HG02588 (cell line): Measurements from ENCODE around the gene ATG101.

ENCODE experiments used
- ATAC-seq: cut with Tn5 transposase; IDR thresholded peaks from one replicate; pipeline ENCODE4 v1.9.1; 2021; ENCODE audit warnings: mild to moderate bottlenecking, moderate library complexity; ENCODE audit not compliant: unreplicated experiment

Gene ATG101

DNA sequence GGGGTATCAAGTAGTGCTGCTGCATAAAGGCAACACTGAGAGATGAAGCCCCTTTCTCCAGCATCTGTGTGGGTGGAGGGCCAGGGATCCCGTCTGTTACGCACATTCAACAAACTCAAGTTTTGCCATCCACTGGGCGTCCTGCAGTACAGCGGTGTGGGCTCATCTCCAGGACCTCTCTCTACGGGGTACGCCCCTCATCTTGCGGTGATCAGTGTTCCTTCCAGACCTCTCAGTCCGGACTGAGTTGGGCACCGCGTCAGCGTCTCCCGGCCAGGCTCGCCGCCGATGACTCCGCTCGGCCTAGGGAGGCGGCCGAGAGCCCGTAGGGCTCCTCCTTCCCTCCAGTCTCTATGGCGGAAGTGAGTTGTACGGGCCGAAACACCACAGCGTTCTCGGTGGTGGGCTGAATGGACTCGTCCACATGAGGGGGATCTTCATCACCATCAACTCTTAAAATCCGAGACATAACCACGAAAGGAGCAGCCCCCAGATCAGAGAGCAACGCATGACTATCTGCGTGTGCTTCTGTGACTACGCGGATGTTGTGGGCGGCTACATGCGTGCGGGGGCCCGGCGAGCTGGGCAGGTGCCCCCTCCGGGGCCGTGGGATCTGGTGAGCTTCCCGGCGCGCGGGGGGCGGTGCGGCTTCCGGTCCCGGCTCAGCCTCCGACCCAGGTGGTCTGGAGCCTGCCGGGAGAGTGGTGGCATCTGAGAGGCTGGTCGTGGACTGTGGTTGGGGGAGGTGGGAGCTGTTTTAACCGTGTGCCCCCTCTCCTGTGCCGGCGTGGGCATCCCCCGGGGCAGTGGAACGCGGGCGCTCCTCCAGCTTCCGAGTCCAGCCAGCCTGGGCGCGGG is at the start of gene ATG101:
Gene ATG101, plus strand, starts transcription at position 652 of the 858 bp plus-strand sequence. CDS start 3,673 bp downstream, outside the sequence.
- ATAC-seq = peak; percentile 93

DNA sequence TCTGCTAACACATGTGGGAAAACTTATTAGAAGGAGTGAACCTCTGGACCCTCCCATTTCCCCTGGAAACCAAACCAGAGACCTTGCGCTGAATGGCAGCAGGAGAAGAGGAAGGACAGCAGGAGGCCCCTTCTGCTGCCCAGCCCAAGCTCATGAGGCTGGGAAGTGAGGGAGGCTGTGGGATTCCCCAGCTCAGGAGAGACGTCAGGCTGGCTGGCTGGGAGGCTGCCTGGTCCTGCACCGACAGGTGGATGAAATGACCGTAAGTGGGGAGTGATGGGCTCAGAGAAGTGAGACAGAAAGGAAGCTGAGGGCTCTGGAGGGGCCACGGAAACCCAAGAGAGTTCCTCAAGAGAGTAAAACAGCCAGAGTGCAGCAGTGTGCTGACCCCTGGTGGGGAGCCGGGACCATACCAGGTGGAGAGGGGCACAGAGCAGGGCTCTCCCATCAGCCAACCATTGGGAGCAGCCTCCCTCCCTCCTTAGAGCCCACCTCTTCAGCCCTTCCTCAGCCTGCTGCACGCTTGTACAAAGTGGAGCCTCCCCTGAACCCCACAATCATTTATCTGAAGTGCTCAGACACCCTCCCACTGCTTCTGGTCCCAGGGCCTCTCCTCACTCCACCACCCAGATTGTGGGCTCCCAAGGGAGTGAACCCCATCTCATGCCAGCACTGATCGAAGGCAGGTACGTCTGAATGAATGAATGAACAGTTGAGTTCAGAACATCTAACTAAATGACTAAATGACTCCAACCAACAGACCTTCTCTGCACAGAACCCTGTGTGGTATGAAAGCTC is 49.0 kb upstream of the ATG101 start:
- peak; percentile 36 for ATAC-seq

- no peak for ATAC-seq
Observed at GRCh38 chr12:52022841-52023181, 47.0 kb upstream of the ATG101 start.

DNA sequence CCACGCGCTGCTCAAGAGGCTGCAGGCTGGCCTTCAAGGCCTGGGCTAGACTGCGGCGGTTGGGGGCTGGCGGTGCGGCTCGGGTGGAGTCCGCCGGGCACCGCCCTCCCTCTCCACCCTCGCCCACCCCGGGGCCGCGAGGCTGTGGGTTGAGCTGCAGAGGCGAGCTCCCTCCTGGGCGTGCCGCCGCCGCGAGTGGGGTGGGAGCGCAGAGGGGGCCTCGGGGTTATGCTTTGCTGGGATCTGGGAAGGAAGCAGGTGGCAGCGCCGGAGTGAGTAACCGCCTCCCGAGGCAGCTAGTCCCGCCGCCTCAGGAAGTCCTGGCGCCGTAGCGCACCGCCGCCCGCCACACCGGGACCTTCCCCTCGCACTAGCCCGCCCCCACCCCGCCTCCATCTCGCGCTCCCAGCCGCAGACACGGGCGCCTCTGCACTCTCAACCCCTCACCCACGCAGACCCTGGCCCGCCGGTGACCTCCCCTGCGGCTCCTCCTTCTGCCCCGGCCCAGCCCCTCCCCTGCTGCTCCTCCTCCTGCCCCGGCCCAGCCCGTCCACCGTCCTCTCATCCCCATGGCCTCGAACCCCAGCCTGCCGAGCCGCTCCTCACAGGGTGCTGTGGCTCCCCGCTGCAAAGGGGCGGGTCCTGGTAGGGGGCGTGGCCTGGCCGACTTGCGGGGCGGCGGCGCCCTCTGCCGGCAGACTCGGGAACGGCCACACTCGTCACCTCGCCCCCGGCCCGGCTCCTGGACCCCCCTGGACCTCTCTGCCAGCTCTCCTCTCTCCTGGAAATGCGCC is 46.4 kb upstream of the ATG101 start:
- ATAC-seq = peak; percentile 42

- ATAC-seq = no peak
Observed at GRCh38 chr12:52023976-52024688, 45.6 kb upstream of the ATG101 start.

DNA sequence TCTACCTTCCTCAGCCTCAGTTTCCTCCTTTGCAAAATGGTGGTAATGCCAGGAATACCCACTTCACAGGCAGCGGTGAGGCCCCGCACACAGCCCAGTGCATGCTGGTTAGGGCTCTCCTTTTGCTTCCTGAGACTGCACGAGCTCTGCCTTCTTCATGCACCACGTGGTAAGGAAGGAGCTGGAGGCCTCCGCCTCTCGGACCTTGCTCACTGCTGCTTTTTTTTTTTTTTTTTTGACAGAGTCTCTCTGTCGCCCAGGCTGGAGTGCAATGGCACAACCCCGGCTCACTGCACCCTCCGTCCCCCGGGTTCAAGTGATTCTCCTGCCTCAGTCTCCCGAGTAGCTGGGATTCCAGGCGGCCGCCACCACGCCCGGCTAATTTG is 44.9 kb upstream of the ATG101 start:
- no peak for ATAC-seq

DNA sequence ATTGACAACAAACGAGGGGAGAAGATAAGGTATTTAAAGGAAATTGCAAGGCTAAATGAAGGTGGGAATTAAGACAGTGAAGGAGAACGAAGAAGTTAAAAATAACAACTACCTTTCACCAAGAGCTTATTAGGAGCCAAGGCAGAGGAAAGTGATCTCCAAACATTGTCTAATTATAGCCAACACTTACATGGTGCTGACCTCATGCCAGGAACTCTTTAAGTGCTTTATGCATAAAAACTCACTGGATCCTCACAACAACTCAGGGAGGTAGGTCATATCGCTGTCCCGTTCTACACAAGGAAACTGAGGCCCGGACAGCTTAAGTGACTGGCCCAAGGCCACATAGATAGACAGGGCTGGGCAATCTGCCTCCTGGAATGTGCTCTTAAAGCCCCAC is 43.5 kb upstream of the ATG101 start:
- ATAC-seq = no peak

DNA sequence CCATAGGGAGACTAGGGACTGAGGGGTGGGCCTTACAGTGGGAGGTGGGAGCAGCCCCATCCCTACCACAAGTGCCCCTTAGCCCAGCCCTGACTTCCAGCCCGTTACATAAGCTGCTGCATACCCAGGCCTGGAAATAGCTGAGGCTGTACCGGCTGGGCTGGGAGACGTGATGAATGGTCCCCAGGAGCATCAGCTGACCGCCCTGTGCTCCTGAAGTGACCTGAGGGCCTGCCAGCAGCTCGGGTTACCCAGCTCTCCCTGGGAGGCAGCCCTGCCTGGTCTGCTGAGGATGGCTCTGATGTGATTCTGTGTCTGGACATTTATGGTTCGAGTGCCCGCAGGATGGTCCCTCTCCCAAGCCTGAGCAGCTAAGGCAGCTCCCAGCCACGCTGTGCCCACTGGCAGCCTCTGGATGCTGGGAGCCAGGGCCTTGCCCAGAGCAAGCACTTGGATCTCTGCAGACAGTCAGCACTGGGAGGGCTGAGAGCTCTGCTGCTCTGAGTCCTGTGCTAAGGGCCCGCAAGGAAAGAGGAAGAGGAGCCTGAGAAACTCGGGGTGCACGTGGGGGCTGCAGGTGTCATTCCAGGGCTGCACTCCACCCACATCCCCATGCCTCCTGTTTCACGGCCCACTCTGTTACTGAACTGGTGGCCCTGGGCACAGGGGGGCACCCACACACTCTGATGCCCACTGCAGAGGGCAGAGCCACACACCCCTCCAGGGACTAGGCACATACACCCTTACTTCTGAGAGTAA is 42.5 kb upstream of the ATG101 start:
- no peak for ATAC-seq

GRCh38 chr12:52029685-52030084 is 40.1 kb upstream of the ATG101 start:
- no peak for ATAC-seq

- ATAC-seq = no peak
Observed at GRCh38 chr12:52032446-52032803, 37.4 kb upstream of the ATG101 start.

- peak; percentile 91 for ATAC-seq
Observed at GRCh38 chr12:52032804-52033445, 36.9 kb upstream of the ATG101 start.

GRCh38 chr12:52033446-52034140 is 36.2 kb upstream of the ATG101 start:
- no peak for ATAC-seq

DNA sequence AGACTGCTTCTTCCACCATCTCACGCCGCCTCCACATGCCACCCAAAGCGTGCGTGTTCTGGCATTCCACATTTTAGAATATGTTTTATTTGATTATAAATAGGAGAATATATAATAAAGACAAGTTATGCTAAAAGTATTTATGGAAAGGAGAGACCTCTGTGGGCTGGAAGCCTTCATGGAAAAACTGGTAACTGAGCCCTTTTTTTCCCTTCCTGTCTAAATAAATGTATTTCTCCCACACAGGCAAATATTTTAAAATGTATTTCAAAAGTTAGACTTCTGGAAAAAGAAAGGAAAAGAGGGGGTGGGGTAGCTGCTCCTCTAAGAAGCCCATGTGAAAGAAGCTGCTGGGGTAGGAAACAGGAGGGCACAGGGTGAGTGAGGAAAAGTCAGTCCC is 34.6 kb upstream of the ATG101 start:
- ATAC-seq = no peak

DNA sequence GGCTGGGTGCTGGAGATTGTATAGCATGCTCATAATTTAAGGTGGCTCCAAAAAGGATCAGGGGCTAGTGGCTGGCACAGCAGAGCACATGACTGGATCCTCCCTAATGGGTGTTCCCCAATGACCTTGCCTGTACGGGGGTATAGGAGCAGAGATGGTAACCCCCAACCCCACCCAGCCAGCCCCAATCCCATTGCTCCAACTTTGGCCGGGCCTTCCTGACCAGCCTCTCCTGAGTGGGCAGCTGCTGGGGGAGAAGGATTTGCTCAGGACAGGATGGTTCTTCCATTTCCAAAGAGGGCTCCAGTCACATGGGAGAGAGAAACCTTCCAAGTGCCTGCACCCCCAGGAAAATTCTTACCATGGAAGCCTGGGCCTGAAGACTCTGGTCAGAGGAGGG is 33.9 kb upstream of the ATG101 start:
- no peak for ATAC-seq

DNA sequence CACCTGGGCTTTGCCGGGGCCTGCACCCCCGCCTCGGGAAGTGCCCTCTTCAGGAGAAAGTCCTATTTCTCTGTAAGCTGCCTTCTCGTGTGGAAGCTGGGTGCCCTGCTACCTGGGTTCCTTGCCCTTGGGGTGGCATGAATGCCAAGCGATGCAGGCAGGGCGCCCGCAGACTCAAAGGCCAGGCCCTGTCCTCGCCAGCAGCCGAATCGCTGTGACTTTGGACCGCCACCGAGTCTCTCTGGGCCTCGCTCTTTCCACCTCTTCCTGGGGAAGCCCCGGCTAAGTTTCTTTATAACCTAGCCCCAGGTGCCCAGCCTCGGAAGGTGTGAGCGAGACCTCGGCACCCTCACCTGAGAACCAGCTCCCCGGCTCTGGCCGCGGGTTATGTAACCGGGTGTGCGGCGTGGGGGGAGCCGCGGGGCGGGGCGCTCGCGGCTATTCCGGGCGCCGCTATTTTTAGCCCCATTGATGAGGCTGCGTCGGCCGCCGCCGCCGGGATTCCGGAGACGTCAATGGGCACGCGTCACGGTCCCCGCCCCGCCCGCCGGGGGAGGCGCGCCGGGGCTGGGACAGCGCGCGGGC is 33.1 kb upstream of the ATG101 start:
- ATAC-seq = peak; percentile 46

DNA sequence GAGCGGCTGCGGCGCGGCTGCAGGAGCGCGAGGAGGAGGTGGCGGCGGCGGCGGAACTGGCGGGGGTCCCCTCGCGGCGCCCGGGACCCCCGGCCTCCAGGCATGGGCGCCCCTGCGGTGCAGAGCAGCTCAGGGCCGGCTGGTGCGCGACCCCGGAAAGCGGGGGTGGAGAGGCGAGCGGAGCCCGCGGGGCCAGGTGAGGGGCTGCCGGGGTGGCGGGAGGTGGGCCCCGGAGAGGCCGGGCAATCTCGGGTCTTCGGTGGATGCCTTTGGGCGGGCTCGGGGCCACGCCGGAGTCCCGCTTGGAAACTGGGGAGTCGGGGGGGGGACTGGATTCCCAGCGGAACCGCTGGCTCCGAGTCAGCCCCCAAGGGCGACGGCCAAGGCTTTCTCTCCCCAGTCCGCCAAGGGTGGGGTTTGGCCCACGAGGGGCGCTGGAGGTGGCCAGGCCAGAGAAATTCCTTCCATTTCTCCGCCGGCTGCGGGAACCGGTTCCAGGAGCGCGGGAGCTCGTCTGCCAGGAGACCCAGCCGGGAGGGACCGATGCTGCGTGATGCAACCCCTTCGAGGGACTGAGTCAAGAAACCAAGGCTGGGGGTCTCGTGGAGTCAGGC is 32.4 kb upstream of the ATG101 start:
- no peak for ATAC-seq

DNA sequence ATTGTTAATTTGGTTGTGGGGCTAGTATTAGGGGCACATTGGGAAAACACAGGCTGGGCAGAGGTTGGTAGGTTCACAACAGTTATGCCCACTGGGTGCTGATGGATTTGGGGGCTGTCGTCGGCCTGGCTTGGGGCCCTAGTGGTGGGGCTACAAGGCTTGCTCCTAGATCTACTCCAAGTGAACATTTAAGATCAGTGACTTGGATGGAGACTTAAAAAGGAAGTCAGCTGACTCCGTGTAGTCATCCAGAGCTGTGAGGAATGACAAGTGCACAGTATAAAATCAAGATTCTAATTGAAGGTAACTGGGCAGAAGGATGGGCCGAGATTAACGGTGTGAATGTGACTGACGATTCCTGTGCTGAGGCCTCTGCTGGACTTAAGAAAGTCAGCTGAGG is 31.3 kb upstream of the ATG101 start:
- no peak for ATAC-seq

- no peak for ATAC-seq
Observed at GRCh38 chr12:52041035-52041434, 28.7 kb upstream of the ATG101 start.
